ENCODE measurements around the gene B3GAT1. TPM values are rescaled to one million over a fixed set of nuclear protein-coding genes. Genes with fewer than 3 reads are reported as not detected.

B3GAT1 gene
- total and polyA plus RNA-seq, 2 of the 13 experiments (the other 11 are each of a cell fraction or from before 2014, with no cell fraction given): not detected

GRCh38 chr11:134425816-134426536 is 13.9 kb upstream of the B3GAT1 start:
- 32% methylated on average over 16 of the region's 16 CpGs for WGBS (ENCODE audit: low lambda C conversion rate)
- no peak for ATAC-seq
- TF ChIP-seq ZNF180 (CRISPR knock-in tag; IDR thresholded peaks at IDR 0.05; ENCODE audit: borderline replicate concordance, low read depth): no peak
- no peak for TF ChIP-seq YY1 (IDR thresholded peaks at IDR 0.05; ENCODE audit: insufficient read depth, insufficient replicate concordance, low read depth, low read length)
- TF ChIP-seq NFKB2 (CRISPR knock-in tag; IDR thresholded peaks at IDR 0.05; ENCODE audit: borderline replicate concordance): no peak
- TF ChIP-seq ZNF20 (CRISPR knock-in tag; IDR thresholded peaks at IDR 0.05): no peak
- TF ChIP-seq ZSCAN21 (CRISPR knock-in tag; IDR thresholded peaks at IDR 0.05; ENCODE audit: borderline replicate concordance): no peak
- TF ChIP-seq FOXP1 (IDR thresholded peaks at IDR 0.05): no peak
- TF ChIP-seq FOXP1 (CRISPR knock-in tag; IDR thresholded peaks at IDR 0.05): no peak
- no peak for TF ChIP-seq ISX (CRISPR knock-in tag; conservative IDR thresholded peaks at IDR 0.05)
- no peak for TF ChIP-seq HNF4G (IDR thresholded peaks at IDR 0.05; ENCODE audit: borderline replicate concordance, low read depth, low read length)
- TF ChIP-seq HNF4G (CRISPR knock-in tag; IDR thresholded peaks at IDR 0.05; ENCODE audit: borderline replicate concordance, low read depth): no peak
- TF ChIP-seq ATF7-NPFF (CRISPR knock-in tag; IDR thresholded peaks at IDR 0.05; ENCODE audit: low read depth): no peak
- TF ChIP-seq ZNF83 (CRISPR knock-in tag; IDR thresholded peaks at IDR 0.05; ENCODE audit: borderline replicate concordance): no peak
- TF ChIP-seq TP53 (CRISPR knock-in tag; conservative IDR thresholded peaks at IDR 0.05): no peak
- TF ChIP-seq ZNF33A (CRISPR knock-in tag; IDR thresholded peaks at IDR 0.05; ENCODE audit: borderline replicate concordance): no peak
- TF ChIP-seq SOX13 (IDR thresholded peaks at IDR 0.05): no peak
- no peak for TF ChIP-seq SOX13 (CRISPR knock-in tag; conservative IDR thresholded peaks at IDR 0.05 in 1 of 2, IDR thresholded peaks at IDR 0.05 in 1 of 2)
- no peak for TF ChIP-seq TRAFD1 (CRISPR knock-in tag; IDR thresholded peaks at IDR 0.05; ENCODE audit: borderline replicate concordance)
- no peak for TF ChIP-seq RBAK (CRISPR knock-in tag; IDR thresholded peaks at IDR 0.05)
- no peak for TF ChIP-seq DDIT3 (CRISPR knock-in tag; IDR thresholded peaks at IDR 0.05)
- TF ChIP-seq KLF11 (CRISPR knock-in tag; IDR thresholded peaks at IDR 0.05): no peak
- no peak for TF ChIP-seq SP1 (IDR thresholded peaks at IDR 0.05)
- no peak for TF ChIP-seq SP1 (CRISPR knock-in tag; IDR thresholded peaks at IDR 0.05)
- TF ChIP-seq RCOR2 (CRISPR knock-in tag; IDR thresholded peaks at IDR 0.05): no peak
- no peak overlapping the region for H3K27ac ChIP-seq (ENCODE audit: extremely low read length, insufficient read depth, low read length)
- H3K4me1 ChIP-seq (ENCODE audit: insufficient read depth, low read length): no peaks in the 10 kb centered on the region
- H3K4me2 ChIP-seq (ENCODE audit: low read depth, low read length): no peak overlapping the region
- no peak overlapping the region for H3K4me3 ChIP-seq (replicated peaks in 1 of 3; ENCODE audit: insufficient read depth in 1 of 3, low read depth in 2 of 3, low read length in 3 of 3)
- H2AFZ ChIP-seq (ENCODE audit: low read length): no peak overlapping the region
- H3K9ac ChIP-seq (ENCODE audit: insufficient read depth, low read depth, low read length): no peak overlapping the region
- POLR2A ChIA-PET: no interaction called here
- no peaks in the 10 kb centered on the region for H4K20me1 ChIP-seq (ENCODE audit: insufficient read depth, low read length)
- no peaks in the 10 kb centered on the region for H3K36me3 ChIP-seq (replicated peaks in 1 of 2; ENCODE audit: control insufficient read depth in 1 of 2, insufficient read depth in 2 of 2, low read length in 2 of 2)
- intact Hi-C loops (cut with micrococcal nuclease; ENCODE audit: unreplicated experiment): no loop called here
- H3K79me2 ChIP-seq (ENCODE audit: insufficient read depth, low read length): no peaks in the 10 kb centered on the region
- CTCF ChIA-PET (ENCODE audit: low intra/inter-chr PET ratio, low total read pairs): no interaction called here
- peaks cover 5 to 60% of the 10 kb centered on the region in 2 experiments for H3K27me3 ChIP-seq (ENCODE audit: control insufficient read depth in 1 of 2, insufficient read depth in 2 of 2, low read length in 2 of 2)
- no peaks in the 10 kb centered on the region for H3K9me3 ChIP-seq (ENCODE audit: low read length)
- BruUV-seq (replicated peaks): no TSS peak
- no peak for FAIRE-seq
- no peak for DNase-seq (ENCODE audit: low spot score)
- in situ Hi-C loops (cut with HindIII; ENCODE audit: extremely low pct_ligation_motif_present, low pct_unique_long_range_greater_than_20kb): no loop called here
